Neural cell (in vitro differentiated cells): ENCODE results near the gene TRPV5. TPM values are rescaled to one million over a fixed set of nuclear protein-coding genes. Genes with fewer than 3 reads are reported as not detected.
A peak's percentile ranks its signal among the peaks of the same experiment; 100 is the strongest.

Source experiments
- H2AFZ ChIP-seq: fragments of 200-600, 300-800 bp; sonication (generic), shearing (Covaris generic); 2 replicates; pipeline ENCODE4 v1.6.0; 2014; ENCODE audit warnings: low read depth, mild to moderate bottlenecking, antibody characterized with exemption, low read length, moderate library complexity
- H3F3A ChIP-seq: fragments of 200-600 bp; shearing (Covaris generic); 2 replicates; pipeline ENCODE4 v1.6.1; 2016; ENCODE audit warnings: mild to moderate bottlenecking, moderate library complexity, mixed read lengths, antibody characterized with exemption, low read length; ENCODE audit not compliant: insufficient read depth, poor library complexity, severe bottlenecking
- H3K27ac ChIP-seq: fragments of 200-600, 300-800 bp; sonication (generic), shearing (Covaris generic); 2 replicates; pipeline ENCODE4 v1.5.1; 2014; ENCODE audit warnings: mild to moderate bottlenecking, low read length, moderate library complexity
- H3K27me3 ChIP-seq: fragments of 300-800, 200-600 bp; sonication (generic), shearing (Covaris generic); 2 replicates; pipeline ENCODE4 v1.6.0; 2014; ENCODE audit warnings: mild to moderate bottlenecking, low read depth, low read length, moderate library complexity; ENCODE audit not compliant: insufficient read depth
- H3K36me3 ChIP-seq: fragments of 300-800, 200-600 bp; sonication (generic), shearing (Covaris generic); 2 replicates; pipeline ENCODE4 v1.5.1; 2014; ENCODE audit warnings: mild to moderate bottlenecking, antibody characterized with exemption, low read length, moderate library complexity; ENCODE audit not compliant: insufficient read depth
- H3K4me2 ChIP-seq: fragments of 300-800, 200-600 bp; sonication (generic), shearing (Covaris generic); 2 replicates; pipeline ENCODE4 v1.6.0; 2014; ENCODE audit warnings: mild to moderate bottlenecking, low read length
- H3K4me3 ChIP-seq: fragments of 300-800, 200-600 bp; sonication (generic), shearing (Covaris generic); 2 replicates; pipeline ENCODE4 v1.5.1; 2014; ENCODE audit warnings: mild to moderate bottlenecking, low read length, moderate library complexity
- H3K79me2 ChIP-seq: fragments of 200-600 bp; shearing (Covaris generic); replicated peaks from 2 replicates; pipeline ENCODE4 v1.6.0; 2014; ENCODE audit warnings: mild to moderate bottlenecking, low read length, moderate library complexity; ENCODE audit not compliant: insufficient read depth
- H3K9ac ChIP-seq: fragments of 300-800, 200-600 bp; sonication (generic), shearing (Covaris generic); 2 replicates; pipeline ENCODE4 v1.6.1; 2016; ENCODE audit warnings: mild to moderate bottlenecking, low read length, mixed read lengths
- H3K9me2 ChIP-seq: fragments of 200-600 bp; shearing (Covaris generic); 2 replicates; pipeline ENCODE4 v1.6.1; 2016; ENCODE audit warnings: mild to moderate bottlenecking, low read length, mixed read lengths; ENCODE audit not compliant: insufficient read depth
- H3K9me3 ChIP-seq: fragments of 200-600, 300-800 bp; sonication (generic), shearing (Covaris generic); 2 replicates; pipeline ENCODE4 v1.6.1; 2016; ENCODE audit warnings: mild to moderate bottlenecking, mixed run types, low read length, moderate library complexity, mixed read lengths
- H4K20me1 ChIP-seq: fragments of 200-600 bp; shearing (Covaris generic); 2 replicates; pipeline ENCODE4 v1.6.1; 2016; ENCODE audit warnings: mild to moderate bottlenecking, mixed run types; ENCODE audit not compliant: insufficient read depth
- EP300 ChIP-seq: fragments of 450-650 bp; conservative IDR thresholded peaks from 2 replicates; pipeline ENCODE4 v1.6.1; 2014; ENCODE audit warnings: antibody characterized with exemption, mild to moderate bottlenecking, moderate library complexity; ENCODE audit not compliant: poor library complexity, severe bottlenecking
- EZH2 ChIP-seq: fragments of 200-600, 300-800 bp; shearing (Covaris generic), sonication (generic); IDR thresholded peaks from 2 replicates; pipeline ENCODE4 v1.6.1; 2014; ENCODE audit warnings: antibody characterized with exemption, low read length, borderline replicate concordance, mild to moderate bottlenecking; ENCODE audit not compliant: insufficient read depth, poor library complexity, severe bottlenecking
- MXI1 ChIP-seq: fragments of 450-650 bp; conservative IDR thresholded peaks from 2 replicates; pipeline ENCODE4 v1.6.1; 2014; ENCODE audit warnings: antibody characterized with exemption, mild to moderate bottlenecking; ENCODE audit not compliant: poor library complexity, severe bottlenecking
- POLR2AphosphoS5 ChIP-seq: IDR thresholded peaks from 2 replicates; pipeline ENCODE4 v1.6.1; 2012
- SMC3 ChIP-seq: fragments of 450-650 bp; conservative IDR thresholded peaks from 2 replicates; pipeline ENCODE4 v1.6.1; 2014; ENCODE audit warnings: antibody characterized with exemption, mild to moderate bottlenecking, moderate library complexity; ENCODE audit not compliant: poor library complexity
- TAF1 ChIP-seq: IDR thresholded peaks from 2 replicates; pipeline ENCODE4 v1.6.1; 2012; ENCODE audit warnings: low read depth
- polyA plus RNA-seq: library from polyadenylated mRNA; depleted of rRNA; stranded (reverse); fragments of >200 nt; gene quantifications from 2 replicates; pipeline ENCODE4 v1.2.3, GENCODE V29; 2014
- TF ChIP-seq, protein P1 (sequence below): fragments of 450-650 bp; IDR thresholded peaks from 2 replicates; pipeline ENCODE4 v1.5.1; 2014; ENCODE audit warnings: antibody characterized with exemption, mild to moderate bottlenecking, moderate library complexity; ENCODE audit not compliant: poor library complexity, severe bottlenecking
- TF ChIP-seq, protein P2 (sequence below): IDR thresholded peaks from 2 replicates; pipeline ENCODE4 v1.6.1; 2012; ENCODE audit warnings: borderline replicate concordance

The TRPV5 gene
- polyA plus RNA-seq, 1 donor from 2014 or later = not detected

DNA sequence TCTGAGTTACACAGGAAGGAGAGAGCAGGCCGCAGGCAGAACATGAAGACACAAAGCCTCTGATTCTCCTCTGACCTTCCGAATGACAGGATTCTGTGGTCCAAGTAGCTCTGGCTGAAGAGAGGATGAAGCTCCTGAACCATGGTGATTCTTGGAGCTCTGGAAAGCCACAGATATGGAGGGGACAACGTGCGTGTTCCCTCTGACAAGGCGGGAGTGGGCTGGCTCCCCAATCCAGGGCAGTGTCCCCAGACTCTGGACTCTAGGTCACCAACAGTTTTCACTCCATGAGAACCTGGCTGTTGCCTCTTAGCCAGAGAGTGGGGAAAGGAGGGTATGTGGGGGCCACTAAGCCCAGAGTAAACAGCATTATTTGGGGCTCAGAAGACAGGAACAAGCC is 40.6 kb downstream of the TRPV5 start:
- Histone ChIP-seq H4K20me1 (no peaks in the 10 kb centered on the region), H3K79me2 (no peaks in the 10 kb centered on the region), H3K4me2 (no peak overlapping the region), H3K27ac (no peak overlapping the region), H3K36me3 (no peaks in the 10 kb centered on the region), H3K9me2 (no peaks in the 10 kb centered on the region), H2AFZ (no peak overlapping the region), H3F3A (no peaks in the 10 kb centered on the region), H3K9me3 (no peaks in the 10 kb centered on the region), H3K9ac (no peak overlapping the region), H3K4me3 (no peak overlapping the region), H3K27me3 (no peaks in the 10 kb centered on the region)
- TF ChIP-seq, protein P1, sequence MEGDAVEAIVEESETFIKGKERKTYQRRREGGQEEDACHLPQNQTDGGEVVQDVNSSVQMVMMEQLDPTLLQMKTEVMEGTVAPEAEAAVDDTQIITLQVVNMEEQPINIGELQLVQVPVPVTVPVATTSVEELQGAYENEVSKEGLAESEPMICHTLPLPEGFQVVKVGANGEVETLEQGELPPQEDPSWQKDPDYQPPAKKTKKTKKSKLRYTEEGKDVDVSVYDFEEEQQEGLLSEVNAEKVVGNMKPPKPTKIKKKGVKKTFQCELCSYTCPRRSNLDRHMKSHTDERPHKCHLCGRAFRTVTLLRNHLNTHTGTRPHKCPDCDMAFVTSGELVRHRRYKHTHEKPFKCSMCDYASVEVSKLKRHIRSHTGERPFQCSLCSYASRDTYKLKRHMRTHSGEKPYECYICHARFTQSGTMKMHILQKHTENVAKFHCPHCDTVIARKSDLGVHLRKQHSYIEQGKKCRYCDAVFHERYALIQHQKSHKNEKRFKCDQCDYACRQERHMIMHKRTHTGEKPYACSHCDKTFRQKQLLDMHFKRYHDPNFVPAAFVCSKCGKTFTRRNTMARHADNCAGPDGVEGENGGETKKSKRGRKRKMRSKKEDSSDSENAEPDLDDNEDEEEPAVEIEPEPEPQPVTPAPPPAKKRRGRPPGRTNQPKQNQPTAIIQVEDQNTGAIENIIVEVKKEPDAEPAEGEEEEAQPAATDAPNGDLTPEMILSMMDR = no peak
- TF ChIP-seq MXI1 = no peak
- no peak for TF ChIP-seq SMC3
- TF ChIP-seq, protein P2, sequence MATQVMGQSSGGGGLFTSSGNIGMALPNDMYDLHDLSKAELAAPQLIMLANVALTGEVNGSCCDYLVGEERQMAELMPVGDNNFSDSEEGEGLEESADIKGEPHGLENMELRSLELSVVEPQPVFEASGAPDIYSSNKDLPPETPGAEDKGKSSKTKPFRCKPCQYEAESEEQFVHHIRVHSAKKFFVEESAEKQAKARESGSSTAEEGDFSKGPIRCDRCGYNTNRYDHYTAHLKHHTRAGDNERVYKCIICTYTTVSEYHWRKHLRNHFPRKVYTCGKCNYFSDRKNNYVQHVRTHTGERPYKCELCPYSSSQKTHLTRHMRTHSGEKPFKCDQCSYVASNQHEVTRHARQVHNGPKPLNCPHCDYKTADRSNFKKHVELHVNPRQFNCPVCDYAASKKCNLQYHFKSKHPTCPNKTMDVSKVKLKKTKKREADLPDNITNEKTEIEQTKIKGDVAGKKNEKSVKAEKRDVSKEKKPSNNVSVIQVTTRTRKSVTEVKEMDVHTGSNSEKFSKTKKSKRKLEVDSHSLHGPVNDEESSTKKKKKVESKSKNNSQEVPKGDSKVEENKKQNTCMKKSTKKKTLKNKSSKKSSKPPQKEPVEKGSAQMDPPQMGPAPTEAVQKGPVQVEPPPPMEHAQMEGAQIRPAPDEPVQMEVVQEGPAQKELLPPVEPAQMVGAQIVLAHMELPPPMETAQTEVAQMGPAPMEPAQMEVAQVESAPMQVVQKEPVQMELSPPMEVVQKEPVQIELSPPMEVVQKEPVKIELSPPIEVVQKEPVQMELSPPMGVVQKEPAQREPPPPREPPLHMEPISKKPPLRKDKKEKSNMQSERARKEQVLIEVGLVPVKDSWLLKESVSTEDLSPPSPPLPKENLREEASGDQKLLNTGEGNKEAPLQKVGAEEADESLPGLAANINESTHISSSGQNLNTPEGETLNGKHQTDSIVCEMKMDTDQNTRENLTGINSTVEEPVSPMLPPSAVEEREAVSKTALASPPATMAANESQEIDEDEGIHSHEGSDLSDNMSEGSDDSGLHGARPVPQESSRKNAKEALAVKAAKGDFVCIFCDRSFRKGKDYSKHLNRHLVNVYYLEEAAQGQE = no peak
- TF ChIP-seq EZH2 = no peak
- TF ChIP-seq TAF1 = no peak
- TF ChIP-seq POLR2AphosphoS5 = no peak
- no peak for TF ChIP-seq EP300

DNA sequence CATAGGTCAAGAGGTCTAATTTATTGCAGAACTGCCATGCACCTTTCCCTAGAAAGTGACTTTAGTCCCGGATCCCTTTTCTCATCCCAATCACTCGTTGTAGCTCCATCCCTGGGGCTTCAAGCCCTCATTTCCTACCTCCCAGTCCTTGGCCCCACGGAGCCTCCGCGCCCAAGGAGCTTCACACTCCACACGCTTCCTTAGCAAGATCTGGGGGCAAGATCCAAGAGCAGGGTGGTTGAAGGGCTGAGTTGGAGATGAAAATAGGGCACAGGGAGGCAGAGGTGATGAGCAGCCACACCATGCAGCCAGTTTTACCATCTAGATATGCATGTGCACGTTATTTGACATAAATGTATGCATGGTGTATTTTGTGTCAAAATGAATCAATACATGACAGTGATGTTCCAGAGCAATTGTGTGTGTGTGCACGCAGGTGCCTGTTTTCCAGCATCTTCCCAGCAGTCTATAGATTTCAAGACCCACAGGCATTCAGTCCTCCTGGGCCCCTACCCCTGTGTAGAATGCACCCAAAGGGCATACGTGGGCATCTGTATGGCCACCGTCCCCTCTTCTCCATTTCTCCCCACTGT is 42.0 kb downstream of the TRPV5 start:
- Histone ChIP-seq H3K9me3 (no peaks in the 10 kb centered on the region), H2AFZ (no peak overlapping the region), H3K4me3 (peak overlapping the region; percentile 12), H4K20me1 (no peaks in the 10 kb centered on the region), H3K79me2 (no peaks in the 10 kb centered on the region), H3K9ac (no peak overlapping the region), H3K4me2 (no peak overlapping the region), H3K27ac (peak overlapping the region; percentile 32), H3K9me2 (no peaks in the 10 kb centered on the region), H3F3A (no peaks in the 10 kb centered on the region), H3K36me3 (no peaks in the 10 kb centered on the region), H3K27me3 (no peaks in the 10 kb centered on the region)
- TF ChIP-seq EP300 (peak; percentile 85), SMC3 (no peak), POLR2AphosphoS5 (peak; percentile 72)
